ENCODE results near the gene RFLNA.

- TF ChIP-seq CTCF (optimal IDR thresholded peaks at IDR 0.05 in 1 of 3, IDR thresholded peaks at IDR 0.05 in 1 of 3, conservative IDR thresholded peaks at IDR 0.05 in 1 of 3; ENCODE audit: extremely low read depth in 1 of 3, insufficient read depth in 2 of 3, low read length in 3 of 3), result no peak
- no peak for TF ChIP-seq EZH2 (IDR thresholded peaks at IDR 0.05; ENCODE audit: low read length)
Measured at GRCh38 chr12:124270671-124271070, 24.2 kb upstream of the RFLNA start.
